Measurements from ENCODE around the gene TMEM176B. TPM values are rescaled to one million over a fixed set of nuclear protein-coding genes. Genes with fewer than 3 reads are reported as not detected.

Gene TMEM176B
- polyA plus RNA-seq, 3 donors: 9.1 to 56.5 (median 43.7) TPM

Other genes starting within 250 kb of the TMEM176B start
- 10 to 100 TPM in 2 of 3 donors, 1 to 10 TPM in 1; 9.4 to 47.3 (median 31.1) TPM for gene GIMAP4, start 233.0 kb downstream of the TMEM176B start, polyA plus RNA-seq
- gene GIMAP6, start 168.0 kb downstream of the TMEM176B start, polyA plus RNA-seq: 10 to 100 TPM in 2 of 3 donors, 1 to 10 TPM in 1; 7.5 to 33.4 (median 23.2) TPM
- 1 to 10 TPM; 2.5 to 8.3 (median 5.9) TPM for gene GIMAP2, start 114.7 kb downstream of the TMEM176B start, polyA plus RNA-seq
- gene GIMAP1, start 83.8 kb downstream of the TMEM176B start, polyA plus RNA-seq: 10 to 100 TPM in 1 of 3 donors, 1 to 10 TPM in 2; 1.9 to 10.1 (median 6.9) TPM
- 10 to 100 TPM in 2 of 3 donors, 1 to 10 TPM in 1; 7.2 to 42.8 (median 40.2) TPM for gene GIMAP5, start 62.9 kb downstream of the TMEM176B start, polyA plus RNA-seq
- gene TMEM176A, start 405 bp upstream of the TMEM176B start, polyA plus RNA-seq: 10 to 100 TPM in 2 of 3 donors, 1 to 10 TPM in 1; 5.8 to 60.4 (median 36.7) TPM
- under 1 TPM in 2 of 3 donors, not detected in 1; 0.07 to 0.15 TPM for gene AOC1, start 52.2 kb upstream of the TMEM176B start, polyA plus RNA-seq
- 1 to 10 TPM in 1 of 3 donors, under 1 TPM in 2; 0.19 to 3.4 (median 0.22) TPM for gene KCNH2, start 178.0 kb upstream of the TMEM176B start, polyA plus RNA-seq
- 10 to 100 TPM in 2 of 3 donors, 1 to 10 TPM in 1; 4.1 to 36.9 (median 23.3) TPM for gene NOS3, start 190.7 kb upstream of the TMEM176B start, polyA plus RNA-seq
- 1 to 10 TPM in 1 of 3 donors, under 1 TPM in 2; 0.11 to 2.1 (median 0.37) TPM for gene ATG9B, start 224.1 kb upstream of the TMEM176B start, polyA plus RNA-seq
- gene ABCB8, start 228.1 kb upstream of the TMEM176B start, polyA plus RNA-seq: 10 to 100 TPM; 11.2 to 24.0 (median 14.6) TPM
- gene ASIC3, start 248.2 kb upstream of the TMEM176B start, polyA plus RNA-seq: 1 to 10 TPM; 1.3 to 7.6 (median 2.8) TPM

Measured in adipose tissue (tissue), 3 donors.